ENCODE data around the gene RPEL1. TPM values are rescaled to one million over a fixed set of nuclear protein-coding genes. Genes with fewer than 3 reads are reported as not detected.
"Not testable (repeated sequence)": the region's sequence is repeated elsewhere in the genome, so short reads cannot be mapped to it uniquely, and the experiment has no call there.

Gene RPEL1
- under 1 TPM in 1 of 2 experiments, not detected in 1; 0.10 TPM for total RNA-seq

GRCh38 chr10:103245587-103245986 is at the start of gene RPEL1:
RPEL1 (plus strand) TSS chr10:103245887; CDS start chr10:103245997, 110 bp downstream.
- intact Hi-C loops (cut with micrococcal nuclease), result loop anchor here (2.0 kb wide), 2 partner anchors 49 to 175 kb away; no protein-coding TSS in a partner anchor
- POLR2A ChIA-PET; H3K4me3 Mint-ChIP-seq; H3K9me3 Mint-ChIP-seq; DNase-seq; H3K4me1 Mint-ChIP-seq (ENCODE audit: low read depth); H3K27me3 Mint-ChIP-seq; H3K36me3 Mint-ChIP-seq; H3K27ac Mint-ChIP-seq: not testable (repeated sequence)
- CTCF ChIA-PET, result interaction anchor here (1.1 to 3.4 kb wide), 4 partner anchors 143 to 329 kb away, joined by 3 to 42 read pairs (median 8); partner anchors contain the start of gene CNNM2

GRCh38 chr10:103196516-103196915 is 49.2 kb upstream of the RPEL1 start:
- Mint-ChIP-seq H3K4me3 (no peak overlapping the region), H3K36me3 (peaks cover 8% of the 10 kb centered on the region), H3K27me3 (no peaks in the 10 kb centered on the region), H3K4me1 (ENCODE audit: low read depth) (peaks cover 26% of the 10 kb centered on the region), H3K9me3 (no peaks in the 10 kb centered on the region), H3K27ac (no peak overlapping the region)
- intact Hi-C loops (cut with micrococcal nuclease), result loop anchor here (2.0 to 10.0 kb wide), 2 partner anchors 48 to 742 kb away; partner anchors contain the start of genes C10orf95 and RPEL1
- no peak for DNase-seq
- CTCF ChIA-PET, result interaction anchor here (0.6 to 1.3 kb wide), 2 partner anchors 48 to 135 kb away, joined by 3 to 8 read pairs; no protein-coding TSS in a partner anchor
- POLR2A ChIA-PET, result interaction anchor here (1.1 to 1.6 kb wide), 2 partner anchors 85 to 278 kb away, joined by 3 to 4 read pairs; partner anchors contain the start of gene CNNM2

- H3K4me3 Mint-ChIP-seq, result peak overlapping the region; percentile 35
- peak; percentile 63 for DNase-seq
- intact Hi-C loops (cut with micrococcal nuclease), result loop anchor here (1.0 to 10.0 kb wide), 3 partner anchors 48 to 742 kb away; partner anchors contain the start of genes C10orf95 and RPEL1
- no peaks in the 10 kb centered on the region for H3K27me3 Mint-ChIP-seq
- H3K36me3 Mint-ChIP-seq, result peaks cover 2% of the 10 kb centered on the region
- H3K4me1 Mint-ChIP-seq (ENCODE audit: low read depth), result peaks cover 20% of the 10 kb centered on the region
- H3K27ac Mint-ChIP-seq, result peak overlapping the region; percentile 63
- POLR2A ChIA-PET, result interaction anchor here (1.1 to 1.6 kb wide), 2 partner anchors 86 to 279 kb away, joined by 3 to 4 read pairs; partner anchors contain the start of gene CNNM2
- H3K9me3 Mint-ChIP-seq, result no peaks in the 10 kb centered on the region
- CTCF ChIA-PET, result interaction anchor here (0.6 to 1.3 kb wide), 2 partner anchors 47 to 135 kb away, joined by 3 to 8 read pairs; no protein-coding TSS in a partner anchor
Observed at GRCh38 chr10:103197174-103197573, 48.5 kb upstream of the RPEL1 start.

GRCh38 chr10:103197903-103198302 is 47.8 kb upstream of the RPEL1 start:
- peaks cover 20% of the 10 kb centered on the region for H3K4me1 Mint-ChIP-seq (ENCODE audit: low read depth)
- no peaks in the 10 kb centered on the region for H3K27me3 Mint-ChIP-seq
- DNase-seq, result no peak
- H3K9me3 Mint-ChIP-seq, result no peaks in the 10 kb centered on the region
- H3K36me3 Mint-ChIP-seq, result no peaks in the 10 kb centered on the region
- ChIA-PET POLR2A (interaction anchor here (1.6 kb wide), 1 partner anchor 280 kb away, joined by 4 read pairs; the partner anchor contains the start of gene CNNM2), CTCF (interaction anchor here (1.3 kb wide), 1 partner anchor 46 kb away, joined by 8 read pairs; no protein-coding TSS in a partner anchor)
- no peak overlapping the region for H3K27ac Mint-ChIP-seq
- H3K4me3 Mint-ChIP-seq, result no peak overlapping the region
- intact Hi-C loops (cut with micrococcal nuclease), result loop anchor here (1.0 to 10.0 kb wide), 3 partner anchors 47 to 743 kb away; partner anchors contain the start of genes C10orf95 and RPEL1

- CTCF ChIA-PET, result no interaction called here
- Mint-ChIP-seq H3K4me1 (ENCODE audit: low read depth) (peaks cover 16% of the 10 kb centered on the region), H3K27ac (no peak overlapping the region), H3K36me3 (no peaks in the 10 kb centered on the region), H3K4me3 (no peak overlapping the region), H3K9me3 (no peaks in the 10 kb centered on the region), H3K27me3 (no peaks in the 10 kb centered on the region)
- intact Hi-C loops (cut with micrococcal nuclease), result loop anchor here (10.0 kb wide), 1 partner anchor 744 kb away; the partner anchor contains the start of gene C10orf95
- POLR2A ChIA-PET, result no interaction called here
- DNase-seq, result no peak
Observed at GRCh38 chr10:103198648-103199047, 47.0 kb upstream of the RPEL1 start.

- Mint-ChIP-seq H3K4me1 (ENCODE audit: low read depth) (peaks cover 15% of the 10 kb centered on the region), H3K27ac (no peak overlapping the region), H3K36me3 (no peaks in the 10 kb centered on the region), H3K4me3 (no peak overlapping the region), H3K9me3 (no peaks in the 10 kb centered on the region), H3K27me3 (no peaks in the 10 kb centered on the region)
- intact Hi-C loops (cut with micrococcal nuclease), result loop anchor here (10.0 kb wide), 1 partner anchor 745 kb away; the partner anchor contains the start of gene C10orf95
- ChIA-PET POLR2A (no interaction called here), CTCF (no interaction called here)
- DNase-seq, result no peak
Observed at GRCh38 chr10:103199488-103199887, 46.2 kb upstream of the RPEL1 start.

- Mint-ChIP-seq H3K36me3 (no peaks in the 10 kb centered on the region), H3K4me3 (no peak overlapping the region), H3K4me1 (ENCODE audit: low read depth) (peaks cover 7% of the 10 kb centered on the region), H3K9me3 (no peaks in the 10 kb centered on the region), H3K27ac (no peak overlapping the region), H3K27me3 (peaks cover 2% of the 10 kb centered on the region)
- intact Hi-C loops (cut with micrococcal nuclease), result no loop called here
- CTCF ChIA-PET, result interaction anchor here (0.6 kb wide), 1 partner anchor 12 kb away, joined by 3 read pairs; no protein-coding TSS in a partner anchor
- POLR2A ChIA-PET, result no interaction called here
- no peak for DNase-seq
Observed at GRCh38 chr10:103202319-103202718, 43.4 kb upstream of the RPEL1 start.

GRCh38 chr10:103203466-103203865 is 42.2 kb upstream of the RPEL1 start:
- Mint-ChIP-seq H3K9me3 (no peaks in the 10 kb centered on the region), H3K36me3 (no peaks in the 10 kb centered on the region), H3K27ac (no peak overlapping the region), H3K4me1 (ENCODE audit: low read depth) (no peaks in the 10 kb centered on the region), H3K27me3 (peaks cover 2% of the 10 kb centered on the region), H3K4me3 (no peak overlapping the region)
- no peak for DNase-seq
- ChIA-PET POLR2A (no interaction called here), CTCF (interaction anchor here (1.2 kb wide), 1 partner anchor 41 kb away, joined by 4 read pairs; no protein-coding TSS in a partner anchor)
- intact Hi-C loops (cut with micrococcal nuclease), result no loop called here

GRCh38 chr10:103204353-103205255 is 41.1 kb upstream of the RPEL1 start:
- POLR2A ChIA-PET, result no interaction called here
- intact Hi-C loops (cut with micrococcal nuclease), result no loop called here
- no peaks in the 10 kb centered on the region for H3K4me1 Mint-ChIP-seq (ENCODE audit: low read depth)
- no peak overlapping the region for H3K4me3 Mint-ChIP-seq
- H3K27ac Mint-ChIP-seq, result no peak overlapping the region
- H3K27me3 Mint-ChIP-seq, result peaks cover 2% of the 10 kb centered on the region
- no peaks in the 10 kb centered on the region for H3K9me3 Mint-ChIP-seq
- no peak for DNase-seq
- CTCF ChIA-PET, result interaction anchor here (1.2 kb wide), 1 partner anchor 40 kb away, joined by 4 read pairs; no protein-coding TSS in a partner anchor
- no peaks in the 10 kb centered on the region for H3K36me3 Mint-ChIP-seq

- H3K27ac Mint-ChIP-seq; H3K4me3 Mint-ChIP-seq; H3K36me3 Mint-ChIP-seq; H3K27me3 Mint-ChIP-seq; H3K9me3 Mint-ChIP-seq; POLR2A ChIA-PET; CTCF ChIA-PET; H3K4me1 Mint-ChIP-seq (ENCODE audit: low read depth); intact Hi-C loops (cut with micrococcal nuclease); DNase-seq: not testable (repeated sequence)
Observed at GRCh38 chr10:103205401-103205800, 40.3 kb upstream of the RPEL1 start.

GRCh38 chr10:103206715-103207114 is 39.0 kb upstream of the RPEL1 start:
- DNase-seq; POLR2A ChIA-PET; H3K4me3 Mint-ChIP-seq; CTCF ChIA-PET; H3K27me3 Mint-ChIP-seq; H3K4me1 Mint-ChIP-seq (ENCODE audit: low read depth); H3K36me3 Mint-ChIP-seq; H3K27ac Mint-ChIP-seq; intact Hi-C loops (cut with micrococcal nuclease); H3K9me3 Mint-ChIP-seq: not testable (repeated sequence)

- CTCF ChIA-PET, result no interaction called here
- Mint-ChIP-seq H3K4me1 (ENCODE audit: low read depth) (no peaks in the 10 kb centered on the region), H3K27ac (no peak overlapping the region), H3K9me3 (no peaks in the 10 kb centered on the region), H3K27me3 (peaks cover 2% of the 10 kb centered on the region), H3K4me3 (no peak overlapping the region), H3K36me3 (peaks cover 3% of the 10 kb centered on the region)
- POLR2A ChIA-PET, result no interaction called here
- intact Hi-C loops (cut with micrococcal nuclease), result no loop called here
- DNase-seq, result no peak
Observed at GRCh38 chr10:103207141-103207540, 38.5 kb upstream of the RPEL1 start.
